HUDEP-2 (cell line): ENCODE measurements around the gene RUNX3.

Experiments
- DNase-seq, 76 experiments: peaks; one replicate each; lab custom pipeline; 2025; ENCODE audit not compliant: unreplicated experiment in 76 of 76; lab: John Stamatoyannopoulos, UW

Gene RUNX3

GRCh38 chr1:24948079-24948827, 18.2 kb upstream of the RUNX3 start:
- no peak for DNase-seq

GRCh38 chr1:24946861-24947658, 17.0 kb upstream of the RUNX3 start:
- no peak for DNase-seq

GRCh38 chr1:24945354-24946326, 15.6 kb upstream of the RUNX3 start:
- no peak for DNase-seq

GRCh38 chr1:24944318-24944717, 14.2 kb upstream of the RUNX3 start:
- no peak for DNase-seq

GRCh38 chr1:24942789-24943188, 12.7 kb upstream of the RUNX3 start:
- DNase-seq, result no peak

- DNase-seq, result no peak
Measured at GRCh38 chr1:24941564-24941963, 11.5 kb upstream of the RUNX3 start.

GRCh38 chr1:24940231-24940630, 10.2 kb upstream of the RUNX3 start:
- no peak for DNase-seq

GRCh38 chr1:24939675-24940193, 9.7 kb upstream of the RUNX3 start:
- DNase-seq, result no peak

GRCh38 chr1:24939040-24939674, 9.1 kb upstream of the RUNX3 start:
- no peak for DNase-seq

- no peak for DNase-seq
Measured at GRCh38 chr1:24938276-24938675, 8.2 kb upstream of the RUNX3 start.

GRCh38 chr1:24936684-24937083, 6.6 kb upstream of the RUNX3 start:
- no peak for DNase-seq

- DNase-seq, result no peak
Measured at GRCh38 chr1:24935615-24936484, 5.8 kb upstream of the RUNX3 start.

GRCh38 chr1:24935196-24935526, 5.1 kb upstream of the RUNX3 start:
- DNase-seq, result no peak

GRCh38 chr1:24934310-24935195, 4.5 kb upstream of the RUNX3 start:
- DNase-seq, result no peak

- no peak for DNase-seq
Measured at GRCh38 chr1:24933468-24933867, 3.4 kb upstream of the RUNX3 start.

GRCh38 chr1:24932725-24933294, 2.7 kb upstream of the RUNX3 start:
- no peak for DNase-seq

- peak in 40 of 76 experiments; percentile 4 to 55 (median 25) for DNase-seq
Measured at GRCh38 chr1:24932284-24932683, 2.2 kb upstream of the RUNX3 start.
